RWPE2 (cell line): Measurements from ENCODE around the gene ARSK.

Source experiments
- ATAC-seq: fragments of 200-7000 bp; cut with Tn5 transposase; 3 replicates; pipeline ENCODE4 v1.9.1; 2021; ENCODE audit warnings: low read depth
- DNase-seq: peaks from one replicate; pipeline ENCODE4 v3.0.0-alpha.2; 2020; ENCODE audit warnings: low spot score
- H3K27ac ChIP-seq: fragments of 450-650 bp; 2 replicates; pipeline ENCODE4 v1.5.1; 2017; ENCODE audit warnings: mild to moderate bottlenecking; ENCODE audit not compliant: poor library complexity, severe bottlenecking
- H3K27me3 ChIP-seq: fragments of 250-450 bp; sonication (Bioruptor Pico); 2 replicates; pipeline ENCODE4 v1.5.1; 2021; ENCODE audit warnings: mild to moderate bottlenecking, moderate library complexity; ENCODE audit not compliant: insufficient read depth, poor library complexity, severe bottlenecking
- H3K36me3 ChIP-seq: fragments of 250-450 bp; sonication (Bioruptor Pico); 2 replicates; pipeline ENCODE4 v1.5.1; 2020; ENCODE audit warnings: low read depth, mild to moderate bottlenecking, moderate library complexity
- H3K4me1 ChIP-seq: fragments of 250-450 bp; sonication (Bioruptor Pico); 2 replicates; pipeline ENCODE4 v1.5.1; 2021; ENCODE audit warnings: mild to moderate bottlenecking, moderate library complexity; ENCODE audit not compliant: insufficient read depth, poor library complexity, severe bottlenecking
- H3K4me3 ChIP-seq: fragments of 250-450 bp; sonication (Bioruptor Pico); 2 replicates; pipeline ENCODE4 v1.5.1; 2021; ENCODE audit warnings: mild to moderate bottlenecking, moderate library complexity; ENCODE audit not compliant: severe bottlenecking
- H3K9me3 ChIP-seq: fragments of 250-450 bp; sonication (Bioruptor Pico); 2 replicates; pipeline ENCODE4 v1.5.1; 2021; ENCODE audit warnings: mild to moderate bottlenecking, moderate library complexity; ENCODE audit not compliant: severe bottlenecking
- TF ChIP-seq, protein P1 (sequence below): fragments of 450-650 bp; IDR thresholded peaks from one replicate; pipeline ENCODE4 v1.5.1; 2017; ENCODE audit warnings: mild to moderate bottlenecking, moderate library complexity; ENCODE audit not compliant: poor library complexity, severe bottlenecking

Gene ARSK

GRCh38 chr5:95528565-95528964 is 26.3 kb upstream of the ARSK start:
- TF ChIP-seq, protein P1, sequence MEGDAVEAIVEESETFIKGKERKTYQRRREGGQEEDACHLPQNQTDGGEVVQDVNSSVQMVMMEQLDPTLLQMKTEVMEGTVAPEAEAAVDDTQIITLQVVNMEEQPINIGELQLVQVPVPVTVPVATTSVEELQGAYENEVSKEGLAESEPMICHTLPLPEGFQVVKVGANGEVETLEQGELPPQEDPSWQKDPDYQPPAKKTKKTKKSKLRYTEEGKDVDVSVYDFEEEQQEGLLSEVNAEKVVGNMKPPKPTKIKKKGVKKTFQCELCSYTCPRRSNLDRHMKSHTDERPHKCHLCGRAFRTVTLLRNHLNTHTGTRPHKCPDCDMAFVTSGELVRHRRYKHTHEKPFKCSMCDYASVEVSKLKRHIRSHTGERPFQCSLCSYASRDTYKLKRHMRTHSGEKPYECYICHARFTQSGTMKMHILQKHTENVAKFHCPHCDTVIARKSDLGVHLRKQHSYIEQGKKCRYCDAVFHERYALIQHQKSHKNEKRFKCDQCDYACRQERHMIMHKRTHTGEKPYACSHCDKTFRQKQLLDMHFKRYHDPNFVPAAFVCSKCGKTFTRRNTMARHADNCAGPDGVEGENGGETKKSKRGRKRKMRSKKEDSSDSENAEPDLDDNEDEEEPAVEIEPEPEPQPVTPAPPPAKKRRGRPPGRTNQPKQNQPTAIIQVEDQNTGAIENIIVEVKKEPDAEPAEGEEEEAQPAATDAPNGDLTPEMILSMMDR, result no peak

DNA sequence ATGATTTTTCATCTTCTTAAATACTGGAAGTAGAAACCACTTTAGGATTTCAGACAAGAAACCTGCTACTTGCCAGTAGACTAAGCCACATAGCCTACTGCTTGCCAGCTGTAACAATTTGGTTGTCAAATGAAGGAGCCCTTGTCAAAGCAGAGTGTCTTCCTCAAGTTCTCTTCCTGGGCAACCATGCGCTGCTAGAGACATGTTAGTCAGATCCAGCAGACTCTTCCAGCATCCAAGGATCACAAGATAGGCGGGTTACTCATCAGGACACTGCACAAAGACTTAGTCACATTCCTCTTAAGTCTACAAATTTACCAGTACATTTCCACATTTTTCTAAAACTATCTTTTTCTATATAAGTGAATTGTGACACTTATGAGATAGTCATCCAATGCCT is 24.5 kb upstream of the ARSK start:
- TF ChIP-seq, protein P1, result no peak
- Histone ChIP-seq H3K36me3 (peaks cover 73% of the 10 kb centered on the region), H3K9me3 (no peaks in the 10 kb centered on the region), H3K4me3 (no peak overlapping the region), H3K27ac (no peak overlapping the region), H3K27me3 (peaks cover 3% of the 10 kb centered on the region), H3K4me1 (no peaks in the 10 kb centered on the region)
- ATAC-seq, result peak; percentile 81; the same call in 2 of the 3 replicates
- no peak for DNase-seq

More at GRCh38 chr5:95528565-95528964, 26.3 kb upstream of the ARSK start:
- no peak for DNase-seq
- H3K27ac ChIP-seq, result no peak overlapping the region
- H3K4me1 ChIP-seq, result no peaks in the 10 kb centered on the region
- H3K36me3 ChIP-seq, result peaks cover 85% of the 10 kb centered on the region
- H3K9me3 ChIP-seq, result no peaks in the 10 kb centered on the region
- H3K4me3 ChIP-seq, result no peak overlapping the region
- peaks cover 3% of the 10 kb centered on the region for H3K27me3 ChIP-seq
- ATAC-seq, result no peak

DNA sequence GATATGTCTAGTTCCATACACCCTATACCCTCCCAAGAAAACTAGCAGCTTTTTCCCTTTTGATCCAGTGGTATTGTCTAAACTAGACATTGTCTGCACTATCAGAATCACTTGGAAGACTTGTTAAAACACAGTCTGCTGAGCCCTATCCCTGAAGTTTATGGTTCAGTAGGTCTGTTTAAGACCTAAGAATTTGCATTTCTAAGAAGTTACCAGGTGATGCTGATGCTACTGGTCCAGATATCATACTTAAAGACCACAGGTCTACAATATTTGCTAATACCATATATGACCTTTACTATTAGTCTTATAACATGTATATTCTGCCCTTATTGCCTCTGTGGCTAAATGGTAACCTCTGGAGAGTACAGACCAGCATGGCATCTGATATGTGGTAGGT is 23.4 kb upstream of the ARSK start:
- no peak for DNase-seq
- peaks cover 78% of the 10 kb centered on the region for H3K36me3 ChIP-seq
- H3K4me1 ChIP-seq, result no peaks in the 10 kb centered on the region
- TF ChIP-seq, protein P1, result no peak
- no peaks in the 10 kb centered on the region for H3K9me3 ChIP-seq
- ATAC-seq, result no peak
- peaks cover 3% of the 10 kb centered on the region for H3K27me3 ChIP-seq
- H3K27ac ChIP-seq, result no peak overlapping the region
- H3K4me3 ChIP-seq, result no peak overlapping the region

- peaks cover 2% of the 10 kb centered on the region for H3K27me3 ChIP-seq
- no peaks in the 10 kb centered on the region for H3K4me1 ChIP-seq
- no peaks in the 10 kb centered on the region for H3K9me3 ChIP-seq
- no peak for ATAC-seq
- DNase-seq, result no peak
- TF ChIP-seq, protein P1, result no peak
- H3K4me3 ChIP-seq, result no peak overlapping the region
- peaks cover 80% of the 10 kb centered on the region for H3K36me3 ChIP-seq
- no peak overlapping the region for H3K27ac ChIP-seq
These were observed 22.5 kb upstream of the ARSK start for GRCh38 chr5:95532415-95532814.

DNA sequence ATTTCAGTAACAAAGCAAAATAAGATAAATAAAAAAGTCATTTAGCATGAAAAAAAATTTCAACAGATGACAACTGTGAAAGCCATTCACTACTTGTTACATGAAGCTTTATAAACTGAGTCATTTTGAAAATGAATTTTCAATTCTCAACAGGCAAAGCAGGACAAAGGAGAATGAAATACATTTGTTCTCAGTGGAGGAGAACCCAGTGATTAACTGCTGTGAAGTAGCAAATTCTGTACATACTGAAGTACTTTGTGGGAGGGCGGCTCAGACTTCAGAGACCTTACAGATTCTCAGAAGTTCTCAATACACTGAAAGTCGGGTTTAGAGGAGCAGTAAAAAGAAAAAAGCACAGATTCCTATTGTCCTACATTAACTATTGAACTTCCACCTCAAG is 21.8 kb upstream of the ARSK start:
- ATAC-seq (no peak), DNase-seq (no peak)
- Histone ChIP-seq H3K27ac (no peak overlapping the region), H3K27me3 (no peaks in the 10 kb centered on the region), H3K9me3 (no peaks in the 10 kb centered on the region), H3K4me1 (no peaks in the 10 kb centered on the region), H3K4me3 (no peak overlapping the region), H3K36me3 (peaks cover 80% of the 10 kb centered on the region)
- TF ChIP-seq, protein P1, result no peak
